CD14-positive monocyte (primary cell): Measurements from ENCODE around the gene FASTK. TPM values are rescaled to one million over a fixed set of nuclear protein-coding genes. Genes with fewer than 3 reads are reported as not detected.

ENCODE experiments used
- DNase-seq, 3 donors: peaks; one replicate each; pipeline ENCODE4 v3.0.0-alpha.2; 2011 to 2022
- H2AFZ ChIP-seq: 2 replicates; pipeline ENCODE4 v1.6.0; 2012; ENCODE audit warnings: mild to moderate bottlenecking, low read depth, low read length, inconsistent platforms; ENCODE audit not compliant: insufficient read depth, poor library complexity, severe bottlenecking
- H3K27ac ChIP-seq, 2 donors: 1 replicate in 1 of 2; 2 replicates in 1 of 2; pipeline ENCODE4 v1.5.1; 2012 to 2013; ENCODE audit warnings: low read length in 2 of 2, control low read depth in 1 of 2, inconsistent platforms in 1 of 2, low read depth in 1 of 2, mild to moderate bottlenecking in 1 of 2
- H3K27me3 ChIP-seq, 2 donors: one replicate each; pipeline versions ENCODE4 v1.6.0 to v1.6.1; 2011 to 2013; ENCODE audit warnings: low read length in 2 of 2; ENCODE audit not compliant: control insufficient read depth in 2 of 2, insufficient read depth in 2 of 2
- H3K36me3 ChIP-seq, 2 donors: replicated peaks in 1 of 2; 1 replicate in 1 of 2; 2 replicates in 1 of 2; pipeline versions ENCODE4 v1.5.1 to v1.6.1; 2012 to 2013; ENCODE audit warnings: low read length in 2 of 2, control low read depth in 1 of 2, inconsistent platforms in 1 of 2, mild to moderate bottlenecking in 1 of 2; ENCODE audit not compliant: insufficient read depth in 2 of 2, control insufficient read depth in 1 of 2
- H3K4me1 ChIP-seq, 2 donors: 1 replicate in 1 of 2; 2 replicates in 1 of 2; pipeline versions ENCODE4 v1.5.1 to v1.6.1; 2012 to 2013; ENCODE audit warnings: low read length in 2 of 2, control low read depth in 1 of 2, inconsistent platforms in 1 of 2, mild to moderate bottlenecking in 1 of 2, moderate library complexity in 1 of 2; ENCODE audit not compliant: insufficient read depth in 2 of 2, control insufficient read depth in 1 of 2
- H3K4me2 ChIP-seq: replicated peaks from 2 replicates; pipeline ENCODE3; 2012; ENCODE audit warnings: low read length, moderate library complexity, mild to moderate bottlenecking; ENCODE audit not compliant: poor library complexity, severe bottlenecking; ENCODE audit errors: extremely low read depth
- H3K4me3 ChIP-seq, 3 experiments: fragments of 200-600 bp in 1 of 3; sonication (generic) in 1 of 3; replicated peaks in 1 of 3; 1 replicate in 2 of 3; 2 replicates in 1 of 3; pipeline ENCODE4 v1.5.1; 2011 to 2013; ENCODE audit warnings: low read length in 3 of 3, mild to moderate bottlenecking in 3 of 3, control low read depth in 2 of 3, low read depth in 2 of 3, inconsistent platforms in 1 of 3, moderate library complexity in 1 of 3
- H3K79me2 ChIP-seq: 2 replicates; pipeline ENCODE4 v1.6.0; 2012; ENCODE audit warnings: mild to moderate bottlenecking, control low read depth, inconsistent platforms, low read length, moderate library complexity; ENCODE audit not compliant: insufficient read depth
- H3K9ac ChIP-seq: 2 replicates; pipeline ENCODE4 v1.6.0; 2017; ENCODE audit warnings: low read length, mild to moderate bottlenecking; ENCODE audit not compliant: insufficient read depth, poor library complexity, severe bottlenecking
- H3K9me3 ChIP-seq, 2 donors: replicated peaks in 1 of 2; 1 replicate in 1 of 2; 2 replicates in 1 of 2; pipeline versions ENCODE4 v1.5.1 to v1.6.1; 2012 to 2013; ENCODE audit warnings: low read length in 2 of 2, control low read depth in 1 of 2; ENCODE audit not compliant: control insufficient read depth in 1 of 2, insufficient read depth in 1 of 2
- H4K20me1 ChIP-seq: 2 replicates; pipeline ENCODE4 v1.6.0; 2012; ENCODE audit warnings: mild to moderate bottlenecking, low read length, control low read depth, moderate library complexity; ENCODE audit not compliant: insufficient read depth
- H3K27ac Mint-ChIP-seq, 7 donors: one replicate each; pipeline ENCODE4 v1.8.0; 2020; ENCODE audit warnings: mild to moderate bottlenecking in 7 of 7, mixed read lengths in 7 of 7, moderate library complexity in 6 of 7, inconsistent platforms in 2 of 7
- H3K27me3 Mint-ChIP-seq, 3 donors: one replicate each; pipeline ENCODE4 v1.8.0; 2021 to 2022; ENCODE audit warnings: low read depth in 3 of 3, mild to moderate bottlenecking in 3 of 3, mixed read lengths in 3 of 3, moderate library complexity in 3 of 3, inconsistent platforms in 1 of 3
- H3K36me3 Mint-ChIP-seq, 2 donors: one replicate each; pipeline ENCODE4 v1.8.0; 2020; ENCODE audit warnings: mixed read lengths in 2 of 2, inconsistent platforms in 1 of 2, mild to moderate bottlenecking in 1 of 2
- H3K4me1 Mint-ChIP-seq: one replicate; pipeline ENCODE4 v1.8.0; 2020; ENCODE audit warnings: mild to moderate bottlenecking, mixed read lengths
- H3K4me3 Mint-ChIP-seq, 2 donors: one replicate each; pipeline ENCODE4 v1.8.0; 2020; ENCODE audit warnings: mild to moderate bottlenecking in 2 of 2, mixed read lengths in 2 of 2, moderate library complexity in 1 of 2
- H3K9me3 Mint-ChIP-seq, 7 donors: one replicate each; pipeline ENCODE4 v1.8.0; 2020 to 2022; ENCODE audit warnings: mixed read lengths in 7 of 7, mild to moderate bottlenecking in 6 of 7, moderate library complexity in 6 of 7, inconsistent platforms in 2 of 7
- CTCF ChIP-seq: fragments of 200-600 bp; IDR thresholded peaks from one replicate; pipeline ENCODE4 v1.8.0; 2022; ENCODE audit warnings: antibody characterized with exemption, mild to moderate bottlenecking
- WGBS: methylation state at CpG from one replicate; pipeline ENCODE4 v1.1.5; 2013; ENCODE audit warnings: missing lambda C conversion rate; ENCODE audit not compliant: insufficient coverage; 5-methylcytosine and 5-hydroxymethylcytosine counted together
- intact Hi-C, 2 donors: fragments of 100-400 bp; cut with micrococcal nuclease; formaldehyde crosslinking; loops; one replicate each; pipeline versions ENCODE4 v1.15.0 to v1.15.1; 2023
- polyA plus RNA-seq, 3 donors: library from polyadenylated mRNA; depleted of rRNA in 1 of 3; unstranded in 2 of 3; stranded (reverse) in 1 of 3; fragments of 300-500 nt in 2 of 3; fragments of >200 nt in 1 of 3; fragmentation: Illumina TruSeq in 2 of 3; gene quantifications; 1 replicate in 2 of 3; 2 replicates in 1 of 3; pipeline ENCODE4 v1.2.3, GENCODE V29; 2012 to 2021

The FASTK gene
- polyA plus RNA-seq, 3 donors: 34.7 to 110 (median 38.6) TPM

- Mint-ChIP-seq H3K36me3 (peaks cover 14 to 20% of the 10 kb centered on the region in 2 donors), H3K4me3 (no peak overlapping the region), H3K27me3 (peaks cover 9 to 23% (median 11%) of the 10 kb centered on the region in 3 donors), H3K4me1 (peaks cover 12% of the 10 kb centered on the region), H3K9me3 (peaks cover 0 to 2% (median 0%) of the 10 kb centered on the region in 7 donors), H3K27ac (no peak overlapping the region)
- Histone ChIP-seq H3K4me3 (no peak overlapping the region), H3K27ac (no peak overlapping the region), H3K4me1 (peaks cover 13 to 24% of the 10 kb centered on the region in 2 donors), H3K36me3 (no peaks in the 10 kb centered on the region), H4K20me1 (no peaks in the 10 kb centered on the region), H3K9me3 (no peaks in the 10 kb centered on the region), H3K27me3 (peaks cover 0 to 11% of the 10 kb centered on the region in 2 donors), H3K4me2 (peak overlapping the region; percentile 19), H3K9ac (no peak overlapping the region), H3K79me2 (no peaks in the 10 kb centered on the region), H2AFZ (no peak overlapping the region)
- intact Hi-C loops: no loop called here
- peak; percentile 33 to 50 (median 36) for DNase-seq
- under 1% methylated on average over 48 of the region's 50 CpGs for WGBS
- TF ChIP-seq CTCF: no peak
Measured at GRCh38 chr7:151051108-151051507, 29.5 kb downstream of the FASTK start.

GRCh38 chr7:151048911-151049463 lies 31.6 kb downstream of the FASTK start:
- Mint-ChIP-seq H3K27me3 (peaks cover 7 to 23% (median 11%) of the 10 kb centered on the region in 3 donors), H3K27ac (no peak overlapping the region), H3K4me1 (peaks cover 12% of the 10 kb centered on the region), H3K9me3 (peaks cover 0 to 2% (median 0%) of the 10 kb centered on the region in 7 donors), H3K36me3 (peaks cover 11 to 23% of the 10 kb centered on the region in 2 donors), H3K4me3 (no peak overlapping the region)
- Histone ChIP-seq H3K79me2 (no peaks in the 10 kb centered on the region), H4K20me1 (no peaks in the 10 kb centered on the region), H3K9ac (no peak overlapping the region), H2AFZ (no peak overlapping the region), H3K27me3 (peaks cover 0 to 11% of the 10 kb centered on the region in 2 donors), H3K27ac (no peak overlapping the region), H3K4me1 (peaks cover 13 to 24% of the 10 kb centered on the region in 2 donors), H3K4me2 (no peak overlapping the region), H3K9me3 (no peaks in the 10 kb centered on the region), H3K4me3 (no peak overlapping the region), H3K36me3 (no peaks in the 10 kb centered on the region)
- intact Hi-C loops: no loop called here
- WGBS: 95% methylated on average over 34 of the region's 38 CpGs
- no peak for DNase-seq
- TF ChIP-seq CTCF: no peak
